Activated B cell treated with CpG ODN at 0.5 μM for 24 hours (primary cell): ENCODE data around the gene ABCG1. TPM values are rescaled to one million over a fixed set of nuclear protein-coding genes. Genes with fewer than 3 reads are reported as not detected.

ENCODE experiments used
- ATAC-seq: fragments of 200-7000 bp; cut with Tn5 transposase; one replicate; pipeline ENCODE4 v1.10.0; 2021; ENCODE audit warnings: low read depth, mild to moderate bottlenecking, moderate library complexity
- CTCF ChIA-PET: fragments of 350-600 bp; sonication (Branson Sonifier 250); formaldehyde crosslinking; loops from one replicate; lab custom pipeline; 2021; ENCODE audit warnings: antibody characterized with exemption; lab: Charles Lee
- POLR2A ChIA-PET: fragments of 350-600 bp; sonication (Branson Sonifier 250); formaldehyde crosslinking; loops from one replicate; lab custom pipeline; 2021; ENCODE audit warnings: antibody characterized with exemption; lab: Charles Lee
- DNase-seq: peaks from one replicate; pipeline ENCODE4 v3.0.0; 2022
- H3K27ac Mint-ChIP-seq: one replicate; pipeline ENCODE4 v1.8.0; 2020; ENCODE audit warnings: mixed read lengths
- H3K27me3 Mint-ChIP-seq: one replicate; pipeline ENCODE4 v1.8.0; 2021; ENCODE audit warnings: mixed read lengths
- H3K36me3 Mint-ChIP-seq: one replicate; pipeline ENCODE4 v1.8.0; 2021; ENCODE audit warnings: low read depth, mixed read lengths
- H3K4me1 Mint-ChIP-seq: one replicate; pipeline ENCODE4 v1.8.0; 2021; ENCODE audit warnings: mixed read lengths
- H3K4me3 Mint-ChIP-seq: one replicate; pipeline ENCODE4 v1.8.0; 2020; ENCODE audit warnings: mild to moderate bottlenecking, mixed read lengths
- H3K9me3 Mint-ChIP-seq: one replicate; pipeline ENCODE4 v1.8.0; 2020; ENCODE audit warnings: mixed read lengths
- CTCF ChIP-seq: fragments of 200-600 bp; IDR thresholded peaks from one replicate; pipeline ENCODE4 v1.8.0; 2022; ENCODE audit warnings: antibody characterized with exemption, mild to moderate bottlenecking
- intact Hi-C: fragments of 100-400 bp; cut with micrococcal nuclease; formaldehyde crosslinking; loops from one replicate; pipeline ENCODE4 v1.15.1; 2024
- total RNA-seq: library from RNA; stranded (reverse); gene quantifications from 2 replicates; pipeline ENCODE4 v1.2.3, GENCODE V29; 2022

Gene ABCG1
- total RNA-seq, 1 donor from 2014 or later = 3.4 TPM

GRCh38 chr21:42198929-42199867 lies 19.7 kb upstream of the ABCG1 start:
- POLR2A ChIA-PET = interaction anchor here (0.6 kb wide), 1 partner anchor 110 kb away, joined by 4 read pairs; no protein-coding TSS in a partner anchor
- intact Hi-C loops = loop anchor here (1.0 kb wide), 3 partner anchors 11 to 34 kb away; no protein-coding TSS in a partner anchor
- Mint-ChIP-seq H3K4me3 (peak overlapping the region; percentile 46), H3K27ac (no peak overlapping the region), H3K4me1 (peaks cover 26% of the 10 kb centered on the region), H3K9me3 (no peaks in the 10 kb centered on the region), H3K27me3 (no peaks in the 10 kb centered on the region), H3K36me3 (no peaks in the 10 kb centered on the region)
- CTCF ChIA-PET = interaction anchor here (1.1 kb wide), 1 partner anchor 60 kb away, joined by 4 read pairs; no protein-coding TSS in a partner anchor
- DNase-seq (no peak), ATAC-seq (peak; percentile 84)
- no peak for TF ChIP-seq CTCF

GRCh38 chr21:42199868-42200463 lies 19.0 kb upstream of the ABCG1 start:
- Mint-ChIP-seq H3K9me3 (no peaks in the 10 kb centered on the region), H3K4me3 (no peak overlapping the region), H3K27ac (no peak overlapping the region), H3K4me1 (peaks cover 26% of the 10 kb centered on the region), H3K36me3 (no peaks in the 10 kb centered on the region), H3K27me3 (no peaks in the 10 kb centered on the region)
- no peak for TF ChIP-seq CTCF
- intact Hi-C loops = loop anchor here (1.0 kb wide), 3 partner anchors 12 to 33 kb away; no protein-coding TSS in a partner anchor
- ChIA-PET POLR2A (no interaction called here), CTCF (no interaction called here)
- ATAC-seq = no peak
- no peak for DNase-seq

GRCh38 chr21:42200906-42201614 lies 17.9 kb upstream of the ABCG1 start:
- Mint-ChIP-seq H3K27ac (no peak overlapping the region), H3K4me3 (no peak overlapping the region), H3K36me3 (no peaks in the 10 kb centered on the region), H3K4me1 (peaks cover 23% of the 10 kb centered on the region), H3K27me3 (no peaks in the 10 kb centered on the region), H3K9me3 (no peaks in the 10 kb centered on the region)
- intact Hi-C loops = no loop called here
- no peak for ATAC-seq
- CTCF ChIA-PET = interaction anchor here (0.8 to 1.3 kb wide), 2 partner anchors 36 to 58 kb away, joined by 3 read pairs; no protein-coding TSS in a partner anchor
- TF ChIP-seq CTCF = no peak
- POLR2A ChIA-PET = interaction anchor here (0.6 to 1.1 kb wide), 2 partner anchors 9 to 313 kb away, joined by 5 to 9 read pairs; no protein-coding TSS in a partner anchor
- DNase-seq = no peak

- no peak overlapping the region for H3K27ac Mint-ChIP-seq
- DNase-seq = no peak
- no peak for ATAC-seq
Measured at GRCh38 chr21:42201615-42202161, 17.3 kb upstream of the ABCG1 start.

More at GRCh38 chr21:42201615-42202161, 17.3 kb upstream of the ABCG1 start:
- Mint-ChIP-seq H3K4me3 (no peak overlapping the region), H3K36me3 (no peaks in the 10 kb centered on the region), H3K9me3 (no peaks in the 10 kb centered on the region), H3K4me1 (peaks cover 23% of the 10 kb centered on the region), H3K27me3 (no peaks in the 10 kb centered on the region)
- no peak for TF ChIP-seq CTCF
- intact Hi-C loops = no loop called here
- POLR2A ChIA-PET = no interaction called here
- CTCF ChIA-PET = interaction anchor here (0.8 to 1.3 kb wide), 2 partner anchors 36 to 57 kb away, joined by 3 read pairs; no protein-coding TSS in a partner anchor
